ENCODE measurements around the gene TULP4.

Gene TULP4

DNA sequence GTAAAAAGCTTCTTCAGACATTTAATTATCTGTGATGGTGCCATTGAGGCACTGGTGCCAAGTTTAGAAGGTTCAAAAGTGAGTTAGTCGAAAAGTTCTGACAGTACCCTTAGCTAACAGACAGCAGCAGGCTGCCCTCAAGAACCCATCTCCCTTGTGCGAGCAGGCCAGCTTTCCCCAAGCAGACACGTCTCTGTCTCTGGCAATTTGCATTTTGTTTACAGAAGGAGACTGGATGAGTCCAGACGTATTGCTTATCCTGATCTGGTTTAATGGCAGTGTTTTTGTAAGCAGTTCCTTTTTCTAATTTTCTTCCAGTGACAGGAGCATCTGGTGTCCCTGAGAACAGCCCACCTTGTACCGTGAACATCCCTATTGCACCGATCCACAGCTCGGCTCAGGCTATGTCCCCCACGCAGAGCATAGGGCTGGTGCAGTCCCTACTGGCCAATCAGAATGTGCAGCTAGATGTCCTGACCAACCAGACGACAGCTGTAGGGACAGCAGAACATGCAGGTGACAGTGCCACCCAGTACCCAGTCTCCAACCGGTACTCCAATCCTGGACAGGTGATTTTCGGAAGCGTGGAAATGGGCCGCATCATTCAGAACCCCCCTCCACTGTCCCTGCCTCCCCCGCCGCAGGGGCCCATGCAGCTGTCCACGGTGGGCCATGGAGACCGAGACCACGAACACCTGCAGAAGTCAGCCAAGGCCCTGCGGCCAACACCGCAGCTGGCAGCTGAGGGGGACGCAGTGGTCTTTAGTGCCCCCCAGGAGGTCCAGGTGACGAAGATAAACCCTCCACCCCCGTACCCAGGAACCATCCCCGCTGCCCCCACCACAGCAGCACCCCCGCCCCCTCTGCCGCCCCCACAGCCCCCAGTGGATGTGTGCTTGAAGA is 189.3 kb downstream of the TULP4 start:
- no peak overlapping the region for H3K4me3 ChIP-seq (ENCODE audit: low read depth in 1 of 2, low read length in 2 of 2)
- H3K9ac ChIP-seq (ENCODE audit: low read depth in 1 of 2, low read length in 2 of 2): no peak overlapping the region
- no peaks in the 10 kb centered on the region for H3K27me3 ChIP-seq (ENCODE audit: control insufficient read depth in 1 of 2, insufficient read depth in 2 of 2, low read length in 2 of 2)
- no peaks in the 10 kb centered on the region for H3K9me3 ChIP-seq (ENCODE audit: control insufficient read depth in 1 of 2, low read length in 2 of 2)
- no peak overlapping the region for H3K27ac ChIP-seq (ENCODE audit: low read depth, low read length)
- peaks cover 24 to 59% of the 10 kb centered on the region in 2 donors for H3K36me3 ChIP-seq (ENCODE audit: control insufficient read depth in 1 of 2, insufficient read depth in 2 of 2, low read length in 2 of 2)
- no peaks in the 10 kb centered on the region for H3K4me1 ChIP-seq (ENCODE audit: control insufficient read depth in 1 of 2, insufficient read depth in 2 of 2, low read length in 2 of 2)

DNA sequence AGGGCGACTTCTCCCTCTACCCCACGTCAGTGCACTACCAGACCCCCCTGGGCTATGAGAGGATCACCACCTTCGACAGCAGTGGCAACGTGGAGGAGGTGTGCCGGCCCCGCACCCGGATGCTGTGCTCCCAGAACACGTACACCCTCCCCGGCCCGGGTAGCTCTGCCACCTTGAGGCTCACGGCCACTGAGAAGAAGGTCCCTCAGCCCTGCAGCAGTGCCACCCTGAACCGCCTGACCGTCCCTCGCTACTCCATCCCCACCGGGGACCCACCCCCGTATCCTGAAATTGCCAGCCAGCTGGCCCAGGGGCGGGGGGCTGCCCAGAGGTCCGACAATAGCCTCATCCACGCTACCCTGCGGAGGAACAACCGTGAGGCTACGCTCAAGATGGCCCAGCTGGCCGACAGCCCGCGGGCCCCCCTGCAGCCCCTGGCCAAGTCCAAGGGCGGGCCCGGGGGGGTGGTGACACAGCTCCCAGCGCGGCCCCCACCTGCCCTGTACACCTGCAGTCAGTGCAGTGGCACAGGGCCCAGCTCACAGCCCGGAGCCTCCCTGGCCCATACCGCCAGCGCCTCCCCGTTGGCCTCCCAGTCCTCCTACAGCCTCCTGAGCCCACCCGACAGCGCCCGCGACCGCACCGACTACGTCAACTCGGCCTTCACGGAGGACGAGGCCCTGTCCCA is 190.1 kb downstream of the TULP4 start:
- Histone ChIP-seq H3K4me1 (ENCODE audit: control insufficient read depth in 1 of 2, insufficient read depth in 2 of 2, low read length in 2 of 2) (no peaks in the 10 kb centered on the region), H3K9ac (ENCODE audit: low read depth in 1 of 2, low read length in 2 of 2) (no peak overlapping the region), H3K9me3 (ENCODE audit: control insufficient read depth in 1 of 2, low read length in 2 of 2) (no peaks in the 10 kb centered on the region), H3K27me3 (ENCODE audit: control insufficient read depth in 1 of 2, insufficient read depth in 2 of 2, low read length in 2 of 2) (no peaks in the 10 kb centered on the region), H3K27ac (ENCODE audit: low read depth, low read length) (no peak overlapping the region), H3K4me3 (ENCODE audit: low read depth in 1 of 2, low read length in 2 of 2) (no peak overlapping the region), H3K36me3 (ENCODE audit: control insufficient read depth in 1 of 2, insufficient read depth in 2 of 2, low read length in 2 of 2) (peaks cover 32 to 66% of the 10 kb centered on the region in 2 donors)

DNA sequence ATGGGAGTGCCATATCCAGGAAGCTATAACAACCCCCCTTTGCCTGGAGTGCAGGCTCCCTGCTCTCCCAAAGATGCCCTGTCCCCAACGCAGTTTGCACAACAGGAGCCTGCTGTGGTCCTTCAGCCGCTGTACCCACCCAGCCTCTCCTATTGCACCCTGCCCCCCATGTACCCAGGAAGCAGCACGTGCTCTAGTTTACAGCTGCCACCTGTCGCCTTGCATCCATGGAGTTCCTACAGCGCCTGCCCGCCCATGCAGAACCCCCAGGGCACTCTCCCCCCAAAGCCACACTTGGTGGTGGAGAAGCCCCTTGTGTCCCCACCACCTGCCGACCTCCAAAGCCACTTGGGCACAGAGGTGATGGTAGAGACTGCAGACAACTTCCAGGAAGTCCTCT is 191.0 kb downstream of the TULP4 start:
- no peaks in the 10 kb centered on the region for H3K9me3 ChIP-seq (ENCODE audit: control insufficient read depth in 1 of 2, low read length in 2 of 2)

DNA sequence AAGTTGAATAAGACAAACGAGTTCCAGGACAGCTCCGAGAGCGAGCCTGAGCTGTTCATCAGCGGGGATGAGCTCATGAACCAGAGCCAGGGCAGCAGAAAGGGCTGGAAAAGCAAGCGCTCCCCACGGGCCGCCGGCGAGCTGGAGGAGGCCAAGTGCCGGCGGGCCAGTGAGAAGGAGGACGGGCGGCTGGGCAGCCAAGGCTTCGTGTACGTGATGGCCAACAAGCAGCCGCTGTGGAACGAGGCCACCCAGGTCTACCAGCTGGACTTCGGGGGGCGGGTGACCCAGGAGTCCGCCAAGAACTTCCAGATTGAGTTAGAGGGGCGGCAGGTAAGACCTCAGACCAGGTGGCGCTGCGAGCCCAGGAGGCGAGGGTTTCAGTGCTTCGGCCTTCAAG is 191.6 kb downstream of the TULP4 start:
- Histone ChIP-seq H3K27me3 (ENCODE audit: control insufficient read depth in 1 of 2, insufficient read depth in 2 of 2, low read length in 2 of 2) (no peaks in the 10 kb centered on the region), H3K9ac (ENCODE audit: low read depth in 1 of 2, low read length in 2 of 2) (no peak overlapping the region), H3K27ac (ENCODE audit: low read depth, low read length) (no peak overlapping the region), H3K9me3 (ENCODE audit: control insufficient read depth in 1 of 2, low read length in 2 of 2) (no peaks in the 10 kb centered on the region), H3K4me3 (ENCODE audit: low read depth in 1 of 2, low read length in 2 of 2) (no peak overlapping the region), H3K4me1 (ENCODE audit: control insufficient read depth in 1 of 2, insufficient read depth in 2 of 2, low read length in 2 of 2) (no peaks in the 10 kb centered on the region), H3K36me3 (ENCODE audit: control insufficient read depth in 1 of 2, insufficient read depth in 2 of 2, low read length in 2 of 2) (peaks cover 23 to 58% of the 10 kb centered on the region in 2 donors)

More for the DNA sequence above, 191.0 kb downstream of the TULP4 start:
- H3K36me3 ChIP-seq (ENCODE audit: control insufficient read depth in 1 of 2, insufficient read depth in 2 of 2, low read length in 2 of 2): peaks cover 29 to 64% of the 10 kb centered on the region in 2 donors
- H3K4me3 ChIP-seq (ENCODE audit: low read depth in 1 of 2, low read length in 2 of 2): no peak overlapping the region
- no peak overlapping the region for H3K9ac ChIP-seq (ENCODE audit: low read depth in 1 of 2, low read length in 2 of 2)
- no peaks in the 10 kb centered on the region for H3K4me1 ChIP-seq (ENCODE audit: control insufficient read depth in 1 of 2, insufficient read depth in 2 of 2, low read length in 2 of 2)
- H3K27me3 ChIP-seq (ENCODE audit: control insufficient read depth in 1 of 2, insufficient read depth in 2 of 2, low read length in 2 of 2): no peaks in the 10 kb centered on the region
- H3K27ac ChIP-seq (ENCODE audit: low read depth, low read length): no peak overlapping the region

DNA sequence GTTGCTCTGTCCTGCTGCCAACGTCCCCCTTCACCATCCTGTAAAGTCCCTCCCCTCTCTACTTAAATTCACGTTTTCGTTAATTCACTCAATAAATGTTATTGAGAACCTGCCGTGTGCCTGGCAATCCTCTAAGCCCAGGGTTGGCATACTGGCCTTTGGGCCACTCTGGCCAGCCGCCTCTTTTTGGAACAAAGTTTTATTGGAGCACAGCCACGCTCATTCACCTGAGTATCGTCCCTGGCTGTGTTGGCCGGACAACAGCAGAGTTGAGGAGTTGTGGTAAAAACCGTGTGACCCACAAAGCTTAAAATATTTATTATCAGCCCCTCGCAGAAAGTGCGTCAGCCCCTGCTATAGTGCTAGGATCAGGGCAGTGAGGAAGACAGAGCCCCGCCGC is 192.9 kb downstream of the TULP4 start:
- Histone ChIP-seq H3K36me3 (ENCODE audit: control insufficient read depth in 1 of 2, insufficient read depth in 2 of 2, low read length in 2 of 2) (peaks cover 21 to 46% of the 10 kb centered on the region in 2 donors), H3K27ac (ENCODE audit: low read depth, low read length) (no peak overlapping the region), H3K4me1 (ENCODE audit: control insufficient read depth in 1 of 2, insufficient read depth in 2 of 2, low read length in 2 of 2) (no peaks in the 10 kb centered on the region), H3K9me3 (ENCODE audit: control insufficient read depth in 1 of 2, low read length in 2 of 2) (no peaks in the 10 kb centered on the region), H3K9ac (ENCODE audit: low read depth in 1 of 2, low read length in 2 of 2) (no peak overlapping the region), H3K4me3 (ENCODE audit: low read depth in 1 of 2, low read length in 2 of 2) (no peak overlapping the region), H3K27me3 (ENCODE audit: control insufficient read depth in 1 of 2, insufficient read depth in 2 of 2, low read length in 2 of 2) (no peaks in the 10 kb centered on the region)

GRCh38 chr6:158506601-158507000 is 194.3 kb downstream of the TULP4 start:
- no peaks in the 10 kb centered on the region for H3K27me3 ChIP-seq (ENCODE audit: control insufficient read depth in 1 of 2, insufficient read depth in 2 of 2, low read length in 2 of 2)
- no peaks in the 10 kb centered on the region for H3K9me3 ChIP-seq (ENCODE audit: control insufficient read depth in 1 of 2, low read length in 2 of 2)
- H3K4me3 ChIP-seq (ENCODE audit: low read depth in 1 of 2, low read length in 2 of 2): no peak overlapping the region
- H3K9ac ChIP-seq (ENCODE audit: low read depth in 1 of 2, low read length in 2 of 2): no peak overlapping the region
- no peaks in the 10 kb centered on the region for H3K4me1 ChIP-seq (ENCODE audit: control insufficient read depth in 1 of 2, insufficient read depth in 2 of 2, low read length in 2 of 2)
- H3K36me3 ChIP-seq (ENCODE audit: control insufficient read depth in 1 of 2, insufficient read depth in 2 of 2, low read length in 2 of 2): peaks cover 11 to 36% of the 10 kb centered on the region in 2 donors
- no peak overlapping the region for H3K27ac ChIP-seq (ENCODE audit: low read depth, low read length)

GRCh38 chr6:158507174-158507573 is 194.9 kb downstream of the TULP4 start:
- H3K9ac ChIP-seq (ENCODE audit: low read depth in 1 of 2, low read length in 2 of 2): no peak overlapping the region
- no peak overlapping the region for H3K27ac ChIP-seq (ENCODE audit: low read depth, low read length)
- peaks cover 8 to 32% of the 10 kb centered on the region in 2 donors for H3K36me3 ChIP-seq (ENCODE audit: control insufficient read depth in 1 of 2, insufficient read depth in 2 of 2, low read length in 2 of 2)
- no peaks in the 10 kb centered on the region for H3K27me3 ChIP-seq (ENCODE audit: control insufficient read depth in 1 of 2, insufficient read depth in 2 of 2, low read length in 2 of 2)
- H3K9me3 ChIP-seq (ENCODE audit: control insufficient read depth in 1 of 2, low read length in 2 of 2): no peaks in the 10 kb centered on the region
- H3K4me1 ChIP-seq (ENCODE audit: control insufficient read depth in 1 of 2, insufficient read depth in 2 of 2, low read length in 2 of 2): no peaks in the 10 kb centered on the region
- no peak overlapping the region for H3K4me3 ChIP-seq (ENCODE audit: low read depth in 1 of 2, low read length in 2 of 2)

GRCh38 chr6:158508450-158508849 is 196.2 kb downstream of the TULP4 start:
- Histone ChIP-seq H3K4me1 (ENCODE audit: control insufficient read depth in 1 of 2, insufficient read depth in 2 of 2, low read length in 2 of 2) (no peaks in the 10 kb centered on the region), H3K27me3 (ENCODE audit: control insufficient read depth in 1 of 2, insufficient read depth in 2 of 2, low read length in 2 of 2) (no peaks in the 10 kb centered on the region), H3K9ac (ENCODE audit: low read depth in 1 of 2, low read length in 2 of 2) (no peak overlapping the region), H3K4me3 (ENCODE audit: low read depth in 1 of 2, low read length in 2 of 2) (no peak overlapping the region), H3K36me3 (ENCODE audit: control insufficient read depth in 1 of 2, insufficient read depth in 2 of 2, low read length in 2 of 2) (peaks cover 8 to 19% of the 10 kb centered on the region in 2 donors), H3K27ac (ENCODE audit: low read depth, low read length) (no peak overlapping the region), H3K9me3 (ENCODE audit: control insufficient read depth in 1 of 2, low read length in 2 of 2) (no peaks in the 10 kb centered on the region)

DNA sequence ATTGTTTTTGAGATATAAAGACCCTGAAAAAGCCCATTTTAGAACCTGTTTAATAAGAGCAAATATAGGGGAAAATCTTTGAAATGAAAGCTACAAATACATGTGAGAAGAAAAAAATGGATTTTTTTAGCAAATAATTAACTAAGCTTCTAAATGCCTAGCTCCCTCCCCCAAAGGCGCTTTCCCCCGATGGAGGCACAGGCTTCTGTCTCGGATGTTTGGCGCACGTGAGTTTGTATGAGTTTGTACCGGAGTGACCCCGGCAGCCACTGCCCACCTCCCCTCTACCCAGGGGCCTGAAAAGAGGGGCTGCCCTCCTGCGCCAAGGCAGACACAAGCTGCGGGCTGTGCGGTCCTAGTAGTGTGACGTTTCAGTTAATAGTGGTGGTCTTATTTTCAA is 197.2 kb downstream of the TULP4 start:
- Histone ChIP-seq H3K27ac (ENCODE audit: low read depth, low read length) (no peak overlapping the region), H3K9ac (ENCODE audit: low read depth in 1 of 2, low read length in 2 of 2) (no peak overlapping the region), H3K4me1 (ENCODE audit: control insufficient read depth in 1 of 2, insufficient read depth in 2 of 2, low read length in 2 of 2) (no peaks in the 10 kb centered on the region), H3K36me3 (ENCODE audit: control insufficient read depth in 1 of 2, insufficient read depth in 2 of 2, low read length in 2 of 2) (peaks cover 8 to 19% of the 10 kb centered on the region in 2 donors), H3K27me3 (ENCODE audit: control insufficient read depth in 1 of 2, insufficient read depth in 2 of 2, low read length in 2 of 2) (no peaks in the 10 kb centered on the region), H3K4me3 (ENCODE audit: low read depth in 1 of 2, low read length in 2 of 2) (no peak overlapping the region), H3K9me3 (ENCODE audit: control insufficient read depth in 1 of 2, low read length in 2 of 2) (no peaks in the 10 kb centered on the region)

GRCh38 chr6:158512809-158513208 is 200.5 kb downstream of the TULP4 start:
- Histone ChIP-seq H3K9ac (ENCODE audit: low read depth in 1 of 2, low read length in 2 of 2) (no peak overlapping the region), H3K9me3 (ENCODE audit: control insufficient read depth in 1 of 2, low read length in 2 of 2) (no peaks in the 10 kb centered on the region), H3K27ac (ENCODE audit: low read depth, low read length) (no peak overlapping the region), H3K4me1 (ENCODE audit: control insufficient read depth in 1 of 2, insufficient read depth in 2 of 2, low read length in 2 of 2) (no peaks in the 10 kb centered on the region), H3K27me3 (ENCODE audit: control insufficient read depth in 1 of 2, insufficient read depth in 2 of 2, low read length in 2 of 2) (peaks cover 9 to 11% of the 10 kb centered on the region in 2 donors), H3K36me3 (ENCODE audit: control insufficient read depth in 1 of 2, insufficient read depth in 2 of 2, low read length in 2 of 2) (no peaks in the 10 kb centered on the region), H3K4me3 (ENCODE audit: low read depth in 1 of 2, low read length in 2 of 2) (no peak overlapping the region)
